Stimulated activated naive CD4-positive, alpha-beta T cell treated with Interleukin-2 at 50 U/mL for 16 hours (primary cell): ENCODE results near the gene PRKG1.
"Not testable (repeated sequence)": the region's sequence is repeated elsewhere in the genome, so short reads cannot be mapped to it uniquely, and the experiment has no call there.

Experiments used
- DNase-seq: peaks from one replicate; lab custom pipeline; 2025; lab: John Stamatoyannopoulos, UW

PRKG1 gene

DNA sequence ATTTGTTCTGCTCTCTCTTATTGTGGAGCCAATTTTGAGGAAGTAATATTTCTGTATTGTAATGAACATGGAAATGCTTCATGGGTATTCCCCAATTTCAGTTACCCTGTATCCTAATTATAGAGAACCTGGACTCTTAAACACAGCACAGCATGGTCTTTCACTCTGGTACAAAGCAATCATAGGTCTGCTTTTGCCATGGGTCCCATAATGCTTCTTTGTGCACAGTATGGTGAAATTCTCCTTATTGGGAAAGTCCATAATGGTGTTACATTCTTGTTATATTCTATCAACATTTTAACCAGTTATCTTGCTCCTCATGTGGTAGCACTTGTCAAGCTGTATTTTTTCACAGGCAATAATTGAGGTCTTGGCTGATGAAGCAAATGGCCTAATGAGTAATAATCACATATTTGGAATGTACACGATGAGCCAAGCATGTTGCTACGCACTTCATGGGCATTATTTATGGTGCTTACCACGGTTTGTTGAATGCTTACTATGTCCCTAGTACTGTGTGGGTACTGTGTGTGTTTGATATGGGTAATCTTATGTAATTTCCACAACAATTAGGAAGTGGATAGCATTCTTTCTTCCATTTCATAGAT, 42.9 kb downstream of the PRKG1 start:
- no peak for DNase-seq

DNA sequence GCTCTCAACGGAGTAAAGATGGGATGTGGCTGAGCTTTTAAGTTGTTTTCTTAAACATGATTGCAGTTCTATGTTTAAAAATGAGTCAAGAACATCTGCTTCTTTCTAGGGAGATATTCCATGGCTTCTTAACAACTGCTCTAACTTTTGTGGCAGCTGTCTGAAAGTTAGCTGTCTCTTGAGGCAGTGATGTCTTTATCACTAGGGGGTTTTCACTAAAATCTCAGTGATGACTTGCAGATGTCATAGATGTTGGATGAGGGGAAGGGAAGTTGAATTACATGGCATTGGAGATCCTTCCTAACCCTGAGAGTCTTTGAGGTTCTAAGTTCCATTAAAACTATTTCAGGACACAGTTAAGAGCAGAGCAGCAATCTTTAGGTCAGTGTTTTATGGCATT, 43.5 kb downstream of the PRKG1 start:
- no peak for DNase-seq

- DNase-seq, result no peak
Observed at GRCh38 chr10:51119441-51119840, 45.2 kb downstream of the PRKG1 start.

- DNase-seq, result no peak
Observed at GRCh38 chr10:51121861-51122260, 47.6 kb downstream of the PRKG1 start.

DNA sequence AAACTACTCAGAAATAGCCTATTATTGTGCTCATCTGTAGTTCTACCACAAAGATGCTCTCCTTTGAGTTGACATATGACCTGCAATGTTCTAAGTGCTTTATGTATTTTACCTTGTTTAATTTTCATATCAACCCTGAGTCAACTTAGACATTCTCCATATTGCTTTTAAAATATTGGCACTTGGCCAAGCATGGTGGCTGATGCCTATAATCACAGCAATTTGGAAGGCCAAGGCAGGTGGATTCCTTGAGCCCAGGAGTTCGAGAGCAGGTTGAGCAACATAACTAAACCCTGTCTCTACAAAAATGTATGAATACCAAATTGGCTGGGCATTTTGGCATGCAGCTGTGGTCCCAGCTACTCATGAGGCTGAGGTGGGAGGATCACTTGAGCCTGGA, 50.6 kb downstream of the PRKG1 start:
- no peak for DNase-seq

- DNase-seq, result no peak
Observed at GRCh38 chr10:51125518-51125917, 51.2 kb downstream of the PRKG1 start.

GRCh38 chr10:51129946-51130544, 55.8 kb downstream of the PRKG1 start:
- DNase-seq, result no peak

- DNase-seq, result no peak
Observed at GRCh38 chr10:51137756-51138529, 63.7 kb downstream of the PRKG1 start.

GRCh38 chr10:51139176-51139575, 64.9 kb downstream of the PRKG1 start:
- no peak for DNase-seq

GRCh38 chr10:51141010-51141409, 66.7 kb downstream of the PRKG1 start:
- no peak for DNase-seq

GRCh38 chr10:51144161-51144781, 70.0 kb downstream of the PRKG1 start:
- DNase-seq, result no peak

GRCh38 chr10:51145375-51145774, 71.1 kb downstream of the PRKG1 start:
- DNase-seq, result no peak

GRCh38 chr10:51147644-51148399, 73.5 kb downstream of the PRKG1 start:
- no peak for DNase-seq

- no peak for DNase-seq
Observed at GRCh38 chr10:51156926-51157325, 82.6 kb downstream of the PRKG1 start.

DNA sequence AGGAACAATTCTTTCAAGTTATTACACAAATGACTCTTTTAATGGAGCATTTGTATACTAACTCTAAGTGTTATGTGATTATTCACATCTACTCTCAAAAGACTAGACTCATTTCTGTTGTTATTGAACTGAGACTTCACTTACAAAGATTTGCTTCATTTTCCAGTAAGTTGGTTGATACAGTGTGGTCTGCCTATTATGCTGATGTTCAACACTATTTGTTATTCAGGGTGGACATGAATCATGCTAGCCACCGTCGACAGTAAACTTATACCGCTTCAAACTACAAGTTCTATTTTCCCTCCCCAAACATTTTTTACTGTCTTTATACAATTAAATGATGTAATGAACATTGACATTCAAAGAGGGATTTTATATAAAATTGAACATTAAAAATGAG, 84.5 kb downstream of the PRKG1 start:
- DNase-seq, result no peak

GRCh38 chr10:51159841-51160240, 85.6 kb downstream of the PRKG1 start:
- no peak for DNase-seq

- no peak for DNase-seq
Observed at GRCh38 chr10:51162002-51162401, 87.7 kb downstream of the PRKG1 start.

- DNase-seq, result not testable (repeated sequence)
Observed at GRCh38 chr10:51163380-51164049, 89.2 kb downstream of the PRKG1 start.

GRCh38 chr10:51168086-51168815, 94.0 kb downstream of the PRKG1 start:
- no peak for DNase-seq

- no peak for DNase-seq
Observed at GRCh38 chr10:51169111-51169510, 94.8 kb downstream of the PRKG1 start.
